BLaER1 treated with 17β-estradiol and CSF1 and Interleukin-3, amounts not matched to agents 10 nM and 100 nM (cell line): ENCODE measurements around the gene TAOK2.
"Not testable (repeated sequence)": the region's sequence is repeated elsewhere in the genome, so short reads cannot be mapped to it uniquely, and the experiment has no call there.

Source experiments
- H3K27ac ChIP-seq, 11 experiments: shearing (Covaris generic); formaldehyde crosslinking; 2 replicates each; pipeline ENCODE4 v1.8.1; 2022
- H3K27me3 ChIP-seq, 11 experiments: shearing (Covaris generic); formaldehyde crosslinking; 2 replicates each; pipeline ENCODE4 v1.8.1; 2022
- H3K36me3 ChIP-seq, 11 experiments: shearing (Covaris generic); formaldehyde crosslinking; 2 replicates each; pipeline ENCODE4 v1.8.1; 2022
- H3K4me1 ChIP-seq, 10 experiments: shearing (Covaris generic); formaldehyde crosslinking; 2 replicates each; pipeline ENCODE4 v1.8.1; 2022
- H3K4me2 ChIP-seq, 11 experiments: shearing (Covaris generic); formaldehyde crosslinking; 2 replicates each; pipeline ENCODE4 v1.8.1; 2022
- H3K4me3 ChIP-seq, 10 experiments: shearing (Covaris generic); formaldehyde crosslinking; 2 replicates each; pipeline ENCODE4 v1.8.1; 2022
- H3K9ac ChIP-seq, 11 experiments: shearing (Covaris generic); formaldehyde crosslinking; 2 replicates each; pipeline ENCODE4 v1.8.1; 2022
- H3K9me3 ChIP-seq, 11 experiments: shearing (Covaris generic); formaldehyde crosslinking; replicated peaks in 1 of 11; 2 replicates each; pipeline ENCODE4 v1.8.1; 2022
- H4K20me1 ChIP-seq, 11 experiments: shearing (Covaris generic); formaldehyde crosslinking; 2 replicates each; pipeline ENCODE4 v1.8.1; 2022
- Cebpa-rat ChIP-seq, 11 experiments: shearing (Covaris generic); IDR thresholded peaks; 2 replicates each; pipeline ENCODE4 v1.8.1; 2022

TAOK2 gene

DNA sequence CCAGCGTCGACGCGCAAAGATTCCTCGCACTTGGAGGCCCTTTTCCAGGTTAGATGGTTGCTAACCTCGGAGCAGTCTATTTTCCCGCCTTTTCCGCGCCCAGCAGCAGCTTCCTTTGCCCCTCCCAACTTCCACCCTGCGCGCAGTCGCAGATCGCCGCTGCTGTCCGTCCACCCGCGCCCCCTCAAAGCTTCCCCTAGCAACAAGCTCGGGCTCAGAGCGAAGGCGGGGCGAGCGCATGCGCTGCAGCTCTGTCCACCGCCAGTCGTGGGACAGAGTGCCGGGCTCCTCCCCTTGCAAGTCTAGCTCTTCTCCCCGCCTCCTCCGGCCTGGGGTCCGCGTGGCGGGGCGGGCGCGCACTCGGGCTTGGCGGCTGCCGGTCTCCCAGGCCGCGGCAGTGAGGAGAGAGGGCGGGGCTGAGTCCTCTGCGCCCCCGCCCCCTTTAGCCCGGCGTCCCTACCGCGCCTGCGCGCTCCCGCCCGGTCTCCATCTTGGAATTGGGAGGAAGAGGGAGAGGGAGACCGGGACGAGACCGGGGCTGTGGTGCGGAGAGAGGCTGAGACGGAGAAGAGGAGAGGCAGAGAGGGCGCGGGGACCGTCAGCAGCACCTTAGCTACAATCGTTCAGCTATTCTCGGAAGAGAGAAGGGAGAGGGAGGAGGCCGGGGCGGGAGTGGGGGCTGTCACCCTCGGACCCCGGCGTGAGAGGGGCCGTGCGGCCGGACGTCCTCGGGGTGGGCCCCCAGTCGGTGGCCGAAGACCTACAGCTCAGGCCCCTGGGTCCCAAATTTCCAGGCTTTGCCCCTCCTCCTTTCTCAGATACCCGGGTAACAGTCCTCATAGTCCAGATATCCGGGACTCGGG, at the start of gene TAOK2:
TAOK2 (plus strand) TSS at position 485 of the 863 bp plus-strand sequence. CDS start 3,905 bp downstream, outside the sequence.
- peaks cover 0 to 9% (median 5%) of the 10 kb centered on the region in 11 experiments; a peak in 10 of 22 replicates for H3K9me3 ChIP-seq
- H3K36me3 ChIP-seq, result peaks cover 35 to 60% (median 51%) of the 10 kb centered on the region in 11 experiments
- TF ChIP-seq Cebpa-rat (IDR thresholded peaks at IDR 0.05), result no peak
- peak within 1 kb of the TSS; percentile 65 to 89 (median 84) for H3K27ac ChIP-seq
- H3K9ac ChIP-seq, result peak within 1 kb of the TSS; percentile 83 to 95 (median 93)
- H3K4me1 ChIP-seq, result peaks cover 36 to 56% (median 48%) of the 10 kb centered on the region in 10 experiments
- H4K20me1 ChIP-seq, result peaks cover 32 to 44% (median 41%) of the 10 kb centered on the region in 11 experiments
- H3K4me3 ChIP-seq, result peak within 1 kb of the TSS; percentile 75 to 99 (median 96)
- no peaks in the 10 kb centered on the region for H3K27me3 ChIP-seq
- H3K4me2 ChIP-seq, result peak within 1 kb of the TSS; percentile 96 to 100 (median 99)

GRCh38 chr16:29925105-29925756, 48.4 kb upstream of the TAOK2 start:
- Histone ChIP-seq H3K36me3 (peaks cover 33 to 41% (median 36%) of the 10 kb centered on the region in 11 experiments), H3K9ac (peak overlapping the region; percentile 79 to 92 (median 90)), H3K27ac (peak overlapping the region; percentile 11 to 91 (median 84); a peak in 21 of 22 replicates)

GRCh38 chr16:29925781-29926710, 47.6 kb upstream of the TAOK2 start, which contains the start of gene KCTD13:
KCTD13 (minus strand) TSS chr16:29926226; CDS start chr16:29926033, 193 bp downstream.
- H3K27ac ChIP-seq, result peak within 1 kb of the TSS; percentile 11 to 91 (median 84); a peak in 21 of 22 replicates
- no peaks in the 10 kb centered on the region for H3K27me3 ChIP-seq
- H3K9ac ChIP-seq, result peak within 1 kb of the TSS; percentile 79 to 92 (median 90)
- peaks cover 25 to 32% (median 28%) of the 10 kb centered on the region in 11 experiments for H3K36me3 ChIP-seq
- peaks cover 9 to 44% (median 21%) of the 10 kb centered on the region in 11 experiments; a peak in 14 of 22 replicates for H4K20me1 ChIP-seq
- H3K4me3 ChIP-seq, result peak within 1 kb of the TSS; percentile 78 to 100 (median 96)
- no peaks in the 10 kb centered on the region for H3K9me3 ChIP-seq
- H3K4me1 ChIP-seq, result peaks cover 28 to 38% (median 33%) of the 10 kb centered on the region in 10 experiments
- peak within 1 kb of the TSS; percentile 89 to 100 (median 98) for H3K4me2 ChIP-seq
- TF ChIP-seq Cebpa-rat (IDR thresholded peaks at IDR 0.05), result no peak

More at GRCh38 chr16:29925105-29925756, 48.4 kb upstream of the TAOK2 start:
- Histone ChIP-seq H4K20me1 (peaks cover 9 to 53% (median 24%) of the 10 kb centered on the region in 11 experiments; a peak in 14 of 22 replicates), H3K27me3 (no peaks in the 10 kb centered on the region), H3K4me3 (peak overlapping the region; percentile 78 to 100 (median 96)), H3K4me1 (peaks cover 28 to 38% (median 33%) of the 10 kb centered on the region in 10 experiments), H3K4me2 (peak overlapping the region; percentile 89 to 100 (median 98)), H3K9me3 (no peaks in the 10 kb centered on the region)
- no peak for TF ChIP-seq Cebpa-rat (IDR thresholded peaks at IDR 0.05)

GRCh38 chr16:29926711-29927052, 47.0 kb upstream of the TAOK2 start:
- no peaks in the 10 kb centered on the region for H3K27me3 ChIP-seq
- peaks cover 8 to 38% (median 17%) of the 10 kb centered on the region in 11 experiments; a peak in 13 of 22 replicates for H4K20me1 ChIP-seq
- TF ChIP-seq Cebpa-rat (IDR thresholded peaks at IDR 0.05), result no peak
- H3K27ac ChIP-seq, result peak overlapping the region in 10 of 11 experiments; percentile 79 to 91 (median 84); a peak in 21 of 22 replicates
- H3K9ac ChIP-seq, result peak overlapping the region; percentile 79 to 92 (median 90)
- peak overlapping the region; percentile 78 to 100 (median 96) for H3K4me3 ChIP-seq
- H3K4me2 ChIP-seq, result peak overlapping the region; percentile 89 to 99 (median 97)
- peaks cover 28 to 38% (median 33%) of the 10 kb centered on the region in 10 experiments for H3K4me1 ChIP-seq
- peaks cover 18 to 26% (median 22%) of the 10 kb centered on the region in 11 experiments for H3K36me3 ChIP-seq
- no peaks in the 10 kb centered on the region for H3K9me3 ChIP-seq

DNA sequence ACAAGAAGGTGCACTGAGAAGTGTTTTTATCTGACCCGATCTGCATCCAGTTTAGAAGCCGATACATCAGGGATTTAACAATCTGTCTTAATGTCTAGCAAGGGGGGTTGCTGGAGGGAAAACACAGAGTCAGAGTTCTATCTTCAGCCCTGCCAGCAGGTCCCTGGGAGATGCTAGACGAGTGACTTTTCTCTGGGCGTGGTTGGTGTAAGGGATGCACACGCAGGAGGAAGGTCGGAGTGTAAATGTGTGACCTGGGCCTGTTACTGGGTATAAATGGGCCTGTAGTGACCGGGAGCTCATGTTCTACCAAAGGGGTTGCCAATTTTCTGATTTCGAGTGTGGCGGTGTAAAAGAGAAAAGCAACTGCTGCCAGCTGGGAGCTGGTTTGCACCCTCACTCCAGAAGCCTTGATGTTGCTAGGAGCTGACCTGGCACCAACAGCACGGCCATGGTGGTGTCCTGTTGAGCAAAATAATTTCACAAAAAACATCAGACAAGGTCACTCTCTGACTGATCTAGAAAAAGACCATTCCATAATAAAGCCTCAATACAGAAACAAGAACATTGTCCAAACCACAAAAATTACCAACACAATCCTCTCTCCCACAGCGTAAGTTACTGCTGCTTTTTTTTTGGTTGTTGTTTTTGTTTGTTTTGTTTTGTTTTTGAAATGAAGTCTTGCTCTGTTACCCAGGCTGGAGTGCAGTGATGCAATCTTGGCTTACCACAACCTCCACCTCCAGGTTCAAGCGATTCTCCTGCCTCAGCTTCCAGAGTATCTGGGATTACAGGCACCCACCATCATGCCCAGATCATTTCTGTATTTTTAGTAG, 46.4 kb upstream of the TAOK2 start:
- peaks cover 12 to 20% (median 16%) of the 10 kb centered on the region in 11 experiments; a peak in 21 of 22 replicates for H3K36me3 ChIP-seq
- peaks cover 28 to 38% (median 33%) of the 10 kb centered on the region in 10 experiments for H3K4me1 ChIP-seq
- peak overlapping the region; percentile 79 to 92 (median 90); a peak in 19 of 22 replicates for H3K9ac ChIP-seq
- H3K27ac ChIP-seq, result peak overlapping the region in 8 of 11 experiments; percentile 79 to 91 (median 85); a peak in 14 of 22 replicates
- H3K4me2 ChIP-seq, result peak overlapping the region; percentile 89 to 99 (median 97)
- H3K27me3 ChIP-seq, result no peaks in the 10 kb centered on the region
- peaks cover 6 to 33% (median 17%) of the 10 kb centered on the region in 11 experiments; a peak in 12 of 22 replicates for H4K20me1 ChIP-seq
- no peaks in the 10 kb centered on the region for H3K9me3 ChIP-seq
- 0 out of 22 replicates have a peak, but pooled peaks of 1 of the 11 experiments have one; percentile 20 for TF ChIP-seq Cebpa-rat (IDR thresholded peaks at IDR 0.05)
- peak overlapping the region; percentile 78 to 100 (median 96) for H3K4me3 ChIP-seq

GRCh38 chr16:29931750-29932149, 41.9 kb upstream of the TAOK2 start:
- not testable (repeated sequence) for H3K4me3 ChIP-seq, H4K20me1 ChIP-seq, H3K27me3 ChIP-seq, H3K4me2 ChIP-seq, H3K9me3 ChIP-seq, H3K9ac ChIP-seq, H3K27ac ChIP-seq, H3K36me3 ChIP-seq
- H3K4me1 ChIP-seq, result peaks cover 12 to 18% (median 15%) of the 10 kb centered on the region in 10 experiments

- no peak overlapping the region for H3K4me3 ChIP-seq
Measured at GRCh38 chr16:29940656-29941055, 33.0 kb upstream of the TAOK2 start.

More at GRCh38 chr16:29940656-29941055, 33.0 kb upstream of the TAOK2 start:
- no peak overlapping the region for H3K27ac ChIP-seq
- H3K4me1 ChIP-seq, result 0 out of 20 replicates have a peak, but pooled peaks cover 0 to 8% (median 0%) of the 10 kb centered on the region in 10 experiments
- H3K36me3 ChIP-seq, result no peaks in the 10 kb centered on the region
- peaks cover 0 to 10% (median 5%) of the 10 kb centered on the region in 11 experiments; a peak in 5 of 22 replicates for H3K9me3 ChIP-seq
- TF ChIP-seq Cebpa-rat (IDR thresholded peaks at IDR 0.05), result no peak
- H4K20me1 ChIP-seq, result no peaks in the 10 kb centered on the region
- H3K9ac ChIP-seq, result no peak overlapping the region
- H3K27me3 ChIP-seq, result no peaks in the 10 kb centered on the region
- H3K4me2 ChIP-seq, result no peak overlapping the region
